ENCODE data around the gene ACVR2B.

Gene ACVR2B

GRCh38 chr3:38532529-38532928, 78.8 kb downstream of the ACVR2B start:
- DNase-seq (ENCODE audit: low read depth, low spot score) = no peak

DNA sequence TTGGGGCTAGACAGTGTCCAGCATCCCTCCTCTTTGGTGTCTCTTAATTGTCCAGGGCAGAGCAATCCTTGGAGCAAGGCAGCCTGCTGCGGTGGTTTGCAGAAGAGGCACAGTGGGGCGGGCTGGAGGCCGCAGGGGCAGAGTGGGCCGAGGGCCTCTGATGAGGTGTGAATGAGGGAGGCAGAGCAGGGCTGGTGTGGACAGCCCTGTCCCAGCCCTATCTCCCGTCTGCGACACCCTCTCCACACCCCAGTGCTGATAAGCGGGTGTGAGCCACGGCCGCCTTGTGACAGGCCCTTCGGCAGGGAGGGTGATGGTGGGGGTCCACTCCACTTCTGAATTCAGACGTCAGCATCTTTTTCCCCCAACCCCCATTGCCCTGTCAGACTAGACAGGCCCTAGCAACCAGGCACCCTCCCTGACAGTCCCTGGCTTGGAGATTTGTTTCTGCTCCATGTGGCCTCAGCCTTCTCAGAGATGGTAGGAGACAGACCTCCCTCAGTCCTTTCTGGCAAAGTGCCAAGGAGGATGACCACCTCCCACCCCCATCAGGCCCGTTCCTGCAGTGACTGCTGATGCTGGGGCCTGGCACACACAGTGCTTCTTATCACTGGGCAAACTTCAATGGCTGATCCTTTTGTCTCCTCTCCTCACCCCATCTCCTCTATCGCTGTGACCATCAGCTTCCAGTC, 79.7 kb downstream of the ACVR2B start:
- no peak for DNase-seq (ENCODE audit: low read depth, low spot score)

DNA sequence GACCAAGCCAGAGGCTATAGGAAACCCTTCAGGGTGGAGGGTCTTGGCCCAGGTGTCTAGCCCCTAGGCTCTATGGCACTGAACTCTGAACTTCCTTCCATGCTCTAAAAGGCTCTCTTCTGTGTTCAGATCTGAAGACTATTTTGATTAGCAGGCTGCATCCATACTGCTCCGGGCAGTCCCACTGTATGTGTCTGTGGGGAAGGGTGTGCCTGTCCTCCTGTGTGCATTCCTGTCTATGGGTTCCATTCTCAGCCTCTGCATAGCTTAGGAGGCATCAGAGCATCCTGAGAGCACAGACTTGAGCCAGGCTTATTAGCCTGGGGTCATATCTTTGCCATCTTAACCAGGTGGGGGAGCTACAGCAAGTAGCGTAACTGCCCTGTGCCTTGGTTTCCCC, 80.5 kb downstream of the ACVR2B start:
- DNase-seq (ENCODE audit: low read depth, low spot score) = no peak

DNA sequence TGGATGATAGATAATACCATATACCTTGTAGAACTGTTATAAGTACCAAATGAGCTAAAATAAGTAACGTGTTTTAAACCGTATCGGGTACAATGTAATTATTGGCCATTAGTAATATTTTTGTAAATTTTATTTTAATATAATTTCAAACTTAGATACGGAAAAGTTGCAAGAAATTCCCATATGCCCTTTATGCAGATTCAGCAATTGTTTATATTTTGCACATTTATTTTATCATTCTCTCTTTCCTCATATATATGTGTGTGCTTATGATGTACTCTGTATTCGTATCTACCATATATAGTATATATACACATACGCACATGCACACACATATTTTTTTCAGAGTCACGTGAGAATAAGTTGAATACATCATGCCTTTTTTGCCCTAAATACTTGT, 80.9 kb downstream of the ACVR2B start:
- DNase-seq (ENCODE audit: low read depth, low spot score) = no peak

GRCh38 chr3:38536671-38537070, 83.0 kb downstream of the ACVR2B start:
- no peak for DNase-seq (ENCODE audit: low read depth, low spot score)

DNA sequence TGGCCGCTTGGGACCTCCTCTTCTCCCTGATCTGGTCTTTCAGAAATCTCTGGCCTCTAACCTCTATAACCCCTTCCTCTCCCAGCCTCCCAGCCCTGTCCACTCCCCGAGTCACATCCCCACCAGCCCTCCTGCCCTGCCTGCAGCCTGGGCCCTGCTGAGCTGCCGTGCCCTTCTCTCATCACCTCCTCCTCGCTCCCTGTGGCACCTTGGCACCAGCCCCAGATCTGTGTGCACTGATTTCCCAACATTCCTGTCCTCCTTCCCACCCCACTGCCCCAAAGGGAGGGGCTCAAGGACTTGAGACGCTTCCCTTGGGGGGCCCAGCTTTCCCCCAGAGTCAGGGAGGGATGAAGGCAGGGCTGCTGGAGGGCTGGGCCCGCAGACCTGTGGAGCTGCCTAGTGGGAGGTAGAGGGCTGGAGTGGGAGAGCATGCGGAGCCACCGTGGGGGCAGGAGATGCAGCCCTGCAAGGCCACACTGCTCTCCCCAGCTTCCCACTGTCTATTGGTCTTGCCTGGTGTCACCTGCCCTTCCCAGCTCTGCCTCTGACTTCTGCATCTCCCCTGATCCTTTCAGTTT, 85.2 kb downstream of the ACVR2B start:
- DNase-seq (ENCODE audit: low read depth, low spot score) = no peak

GRCh38 chr3:38541806-38542205, 88.1 kb downstream of the ACVR2B start:
- DNase-seq (ENCODE audit: low read depth, low spot score) = no peak

Measured in ELF-1 (cell line).